A172 (cell line): ENCODE results near the gene FTCD. TPM values are rescaled to one million over a fixed set of nuclear protein-coding genes. Genes with fewer than 3 reads are reported as not detected.

Experiments used
- DNase-seq: peaks from one replicate; pipeline ENCODE4 v3.0.0-alpha.2; 2015; ENCODE audit warnings: low spot score
- total RNA-seq: library from RNA; depleted of rRNA; stranded (reverse); fragments of >200 nt; shearing (Covaris generic); gene quantifications from 2 replicates; pipeline ENCODE4 v1.2.3, GENCODE V29; 2014

The FTCD gene
- total RNA-seq, 1 experiment from 2014 or later: 0.45 TPM

GRCh38 chr21:46124083-46124925 is 31.1 kb downstream of the FTCD start:
- DNase-seq: no peak

- no peak for DNase-seq
These were observed 32.4 kb downstream of the FTCD start for GRCh38 chr21:46122758-46123683.

- DNase-seq: peak; percentile 79
These were observed 33.1 kb downstream of the FTCD start for GRCh38 chr21:46122237-46122671.

- DNase-seq: no peak
These were observed 33.8 kb downstream of the FTCD start for GRCh38 chr21:46121286-46122221.

GRCh38 chr21:46120301-46121285 is 34.8 kb downstream of the FTCD start:
- DNase-seq: no peak

- DNase-seq: no peak
These were observed 35.6 kb downstream of the FTCD start for GRCh38 chr21:46119637-46120271.

GRCh38 chr21:46119144-46119636 is 36.2 kb downstream of the FTCD start:
- DNase-seq: no peak

- DNase-seq: no peak
These were observed 36.8 kb downstream of the FTCD start for GRCh38 chr21:46118316-46119143.

GRCh38 chr21:46117586-46118315 is 37.6 kb downstream of the FTCD start:
- no peak for DNase-seq

- peak; percentile 76 for DNase-seq
These were observed 38.4 kb downstream of the FTCD start for GRCh38 chr21:46116776-46117585.

GRCh38 chr21:46116189-46116775 is 39.1 kb downstream of the FTCD start:
- DNase-seq: no peak

GRCh38 chr21:46115441-46116188 is 39.8 kb downstream of the FTCD start:
- DNase-seq: no peak

GRCh38 chr21:46114963-46115362 is 40.4 kb downstream of the FTCD start:
- DNase-seq: no peak

- DNase-seq: no peak
These were observed 41.7 kb downstream of the FTCD start for GRCh38 chr21:46113497-46114176.

- DNase-seq: no peak
These were observed 42.6 kb downstream of the FTCD start for GRCh38 chr21:46112725-46113215.
